Upper lobe of left lung (tissue), 4 donors: ENCODE results near the gene MED27.

Experiments used
- CTCF ChIP-seq, 6 experiments: fragments of 450-650 bp in 4 of 6; fragments of 200-600 bp in 2 of 6; sonication (generic) in 2 of 6; IDR thresholded peaks; one replicate each; pipeline ENCODE4 v1.5.1; 2016 to 2019; ENCODE audit warnings: antibody characterized with exemption in 6 of 6
- EP300 ChIP-seq, 4 donors: sonication (generic); formaldehyde crosslinking; IDR thresholded peaks; one replicate each; pipeline ENCODE4 v1.5.1; 2017; ENCODE audit warnings: antibody characterized with exemption in 4 of 4, control low read depth in 2 of 4
- POLR2A ChIP-seq, 4 donors: fragments of 450-650 bp; IDR thresholded peaks; one replicate each; pipeline ENCODE4 v1.5.1; 2016 to 2017; ENCODE audit warnings: antibody characterized with exemption in 4 of 4, mild to moderate bottlenecking in 2 of 4

- TF ChIP-seq CTCF (IDR thresholded peaks at IDR 0.05): no peak
- no peak for TF ChIP-seq POLR2A (IDR thresholded peaks at IDR 0.05)
- no peak for TF ChIP-seq EP300 (IDR thresholded peaks at IDR 0.05)
Measured at GRCh38 chr9:131963072-131964030, 116.3 kb downstream of the MED27 start.
